PFSK-1 (cell line): ENCODE results near the gene GDF2.

ENCODE experiments used
- FOXP2 ChIP-seq: optimal IDR thresholded peaks from 2 replicates; pipeline ENCODE3; 2011; ENCODE audit warnings: borderline replicate concordance, control low read depth, inconsistent platforms; ENCODE audit not compliant: insufficient read depth; ENCODE audit errors: extremely low read length, extremely low read depth
- POLR2AphosphoS5 ChIP-seq: IDR thresholded peaks from 2 replicates; pipeline ENCODE4 v1.6.1; 2012; ENCODE audit warnings: low read depth, mild to moderate bottlenecking, control low read depth, low read length, moderate library complexity
- SIN3A ChIP-seq: IDR thresholded peaks from 2 replicates; pipeline ENCODE4 v1.6.1; 2012; ENCODE audit warnings: mild to moderate bottlenecking, low read length, moderate library complexity, borderline replicate concordance; ENCODE audit not compliant: insufficient read depth
- TAF1 ChIP-seq: IDR thresholded peaks from 2 replicates; pipeline ENCODE4 v1.6.1; 2012; ENCODE audit warnings: low read length, control low read depth, borderline replicate concordance; ENCODE audit not compliant: insufficient read depth
- TF ChIP-seq, protein P1 (sequence below), 2 experiments: IDR thresholded peaks; 2 replicates each; pipeline versions ENCODE4 v1.6.1 to v1.8.0; 2011 to 2012; ENCODE audit warnings: low read depth in 2 of 2, low read length in 2 of 2, control low read depth in 1 of 2, inconsistent platforms in 1 of 2, mild to moderate bottlenecking in 1 of 2, moderate library complexity in 1 of 2; ENCODE audit not compliant: insufficient read depth in 1 of 2

- TF ChIP-seq SIN3A = no peak
- no peak for TF ChIP-seq POLR2AphosphoS5
- TF ChIP-seq TAF1 = no peak
- no peak for TF ChIP-seq FOXP2
- TF ChIP-seq, protein P1, sequence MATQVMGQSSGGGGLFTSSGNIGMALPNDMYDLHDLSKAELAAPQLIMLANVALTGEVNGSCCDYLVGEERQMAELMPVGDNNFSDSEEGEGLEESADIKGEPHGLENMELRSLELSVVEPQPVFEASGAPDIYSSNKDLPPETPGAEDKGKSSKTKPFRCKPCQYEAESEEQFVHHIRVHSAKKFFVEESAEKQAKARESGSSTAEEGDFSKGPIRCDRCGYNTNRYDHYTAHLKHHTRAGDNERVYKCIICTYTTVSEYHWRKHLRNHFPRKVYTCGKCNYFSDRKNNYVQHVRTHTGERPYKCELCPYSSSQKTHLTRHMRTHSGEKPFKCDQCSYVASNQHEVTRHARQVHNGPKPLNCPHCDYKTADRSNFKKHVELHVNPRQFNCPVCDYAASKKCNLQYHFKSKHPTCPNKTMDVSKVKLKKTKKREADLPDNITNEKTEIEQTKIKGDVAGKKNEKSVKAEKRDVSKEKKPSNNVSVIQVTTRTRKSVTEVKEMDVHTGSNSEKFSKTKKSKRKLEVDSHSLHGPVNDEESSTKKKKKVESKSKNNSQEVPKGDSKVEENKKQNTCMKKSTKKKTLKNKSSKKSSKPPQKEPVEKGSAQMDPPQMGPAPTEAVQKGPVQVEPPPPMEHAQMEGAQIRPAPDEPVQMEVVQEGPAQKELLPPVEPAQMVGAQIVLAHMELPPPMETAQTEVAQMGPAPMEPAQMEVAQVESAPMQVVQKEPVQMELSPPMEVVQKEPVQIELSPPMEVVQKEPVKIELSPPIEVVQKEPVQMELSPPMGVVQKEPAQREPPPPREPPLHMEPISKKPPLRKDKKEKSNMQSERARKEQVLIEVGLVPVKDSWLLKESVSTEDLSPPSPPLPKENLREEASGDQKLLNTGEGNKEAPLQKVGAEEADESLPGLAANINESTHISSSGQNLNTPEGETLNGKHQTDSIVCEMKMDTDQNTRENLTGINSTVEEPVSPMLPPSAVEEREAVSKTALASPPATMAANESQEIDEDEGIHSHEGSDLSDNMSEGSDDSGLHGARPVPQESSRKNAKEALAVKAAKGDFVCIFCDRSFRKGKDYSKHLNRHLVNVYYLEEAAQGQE (IDR thresholded peaks at IDR 0.05; ENCODE audit: insufficient read depth in 1 of 2, low read depth in 2 of 2, low read length in 2 of 2) = no peak
These were observed 26.6 kb downstream of the GDF2 start for GRCh38 chr10:47348661-47349470.
